ENCODE results near the gene JAG2. TPM values are rescaled to one million over a fixed set of nuclear protein-coding genes. Genes with fewer than 3 reads are reported as not detected.
A peak's percentile ranks its signal among the peaks of the same experiment; 100 is the strongest.

JAG2 gene
- total and polyA plus RNA-seq, 12 donors: 0.83 to 16.2 (median 4.0) TPM

DNA sequence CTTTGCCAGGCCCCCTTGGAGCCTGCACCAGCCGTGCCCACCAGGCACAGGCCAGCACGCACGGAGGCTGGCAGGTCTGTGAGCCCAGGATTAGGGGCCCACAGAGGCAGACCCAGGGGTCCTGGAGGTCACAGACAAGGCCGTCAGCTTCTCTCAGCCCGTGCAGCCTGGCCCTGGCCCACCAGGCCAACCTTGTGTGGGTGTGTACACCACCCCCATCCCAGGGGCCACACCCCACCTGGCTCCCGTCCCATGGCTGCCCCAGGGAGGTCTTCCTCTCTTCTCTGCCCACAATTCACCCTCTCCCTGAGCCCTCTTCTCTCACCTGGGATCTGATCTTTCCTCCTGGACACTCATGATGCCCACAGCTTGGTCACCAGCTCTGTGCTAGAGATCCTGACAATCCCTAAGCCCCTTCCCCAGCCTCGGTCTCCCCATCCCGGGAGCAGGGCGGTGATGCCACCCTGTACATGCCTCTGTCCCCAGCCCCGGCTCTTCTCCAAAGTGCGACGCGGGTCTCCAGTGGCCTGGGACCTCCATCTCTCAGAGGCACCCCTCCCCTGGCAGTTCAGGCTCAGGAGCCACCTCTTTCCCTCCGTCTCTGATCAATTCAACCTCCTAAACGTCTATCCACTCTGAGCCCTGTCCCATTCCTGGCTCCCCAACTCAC, 72.2 kb downstream of the JAG2 start:
- WGBS, 4 donors: 72 to 88% (median 82%) methylated on average over 12 to 15 of the region's 15 CpGs
- no peak overlapping the region for H3K27ac ChIP-seq
- H3K9me3 ChIP-seq (replicated peaks in 1 of 3): no peaks in the 10 kb centered on the region
- no peak overlapping the region for H3K4me3 ChIP-seq
- no peaks in the 10 kb centered on the region for H3K27me3 ChIP-seq
- TF ChIP-seq CTCF (IDR thresholded peaks at IDR 0.05): no peak
- H3K4me1 ChIP-seq (replicated peaks in 1 of 2): peaks cover 10 to 18% of the 10 kb centered on the region in 2 donors
- intact Hi-C loops (cut with DNase I): no loop called here
- H3K36me3 ChIP-seq (replicated peaks in 1 of 2): no peaks in the 10 kb centered on the region
- no peak for DNase-seq

- Histone ChIP-seq H3K9me3 (replicated peaks in 1 of 3) (no peaks in the 10 kb centered on the region), H3K27me3 (no peaks in the 10 kb centered on the region), H3K4me1 (replicated peaks in 1 of 2) (peaks cover 10 to 19% of the 10 kb centered on the region in 2 donors), H3K27ac (no peak overlapping the region), H3K36me3 (replicated peaks in 1 of 2) (no peaks in the 10 kb centered on the region), H3K4me3 (no peak overlapping the region)
- intact Hi-C loops (cut with DNase I): no loop called here
- no peak for TF ChIP-seq CTCF (IDR thresholded peaks at IDR 0.05)
- TF ChIP-seq POLR2A (IDR thresholded peaks at IDR 0.05): no peak
- DNase-seq: peak in 1 of 7 donors; percentile 2
- WGBS, 4 donors: 88 to 95% (median 93%) methylated on average over 5 to 7 of the region's 7 CpGs
Observed at GRCh38 chr14:105095236-105095805, 73.3 kb downstream of the JAG2 start.

GRCh38 chr14:105094193-105094907, 74.2 kb downstream of the JAG2 start:
- H3K27ac ChIP-seq: peak overlapping the region in 1 of 5 donors; percentile 93
- WGBS, 4 donors: 60 to 72% (median 63%) methylated on average over 7 to 14 of the region's 14 CpGs
- H3K4me1 ChIP-seq (replicated peaks in 1 of 2): peaks cover 10 to 19% of the 10 kb centered on the region in 2 donors

More at GRCh38 chr14:105094193-105094907, 74.2 kb downstream of the JAG2 start:
- TF ChIP-seq CTCF (IDR thresholded peaks at IDR 0.05) (no peak), POLR2A (IDR thresholded peaks at IDR 0.05) (no peak)
- Histone ChIP-seq H3K4me3 (peak overlapping the region in 2 of 4 donors; percentile 24 to 94), H3K36me3 (replicated peaks in 1 of 2) (no peaks in the 10 kb centered on the region), H3K27me3 (no peaks in the 10 kb centered on the region), H3K9me3 (replicated peaks in 1 of 3) (no peaks in the 10 kb centered on the region)
- intact Hi-C loops (cut with DNase I): loop anchor here in 1 of 2 donors (5.0 kb wide), 1 partner anchor 253 kb away; no protein-coding TSS in a partner anchor
- DNase-seq: no peak
